DND-41 (cell line): ENCODE results near the gene LMNTD2.

Source experiments
- ATAC-seq: fragments of 200-7000 bp; cut with Tn5 transposase; 3 replicates; pipeline ENCODE4 v1.9.1; 2021; ENCODE audit warnings: low read depth; ENCODE audit not compliant: insufficient read depth
- DNase-seq: peaks from one replicate; pipeline ENCODE4 v3.0.0-alpha.2; 2020
- H2AFZ ChIP-seq: 2 replicates; pipeline ENCODE4 v1.6.0; 2012; ENCODE audit warnings: low read depth, low read length
- H3K27ac ChIP-seq: 2 replicates; pipeline ENCODE4 v1.5.1; 2012; ENCODE audit warnings: low read length, inconsistent platforms
- H3K27me3 ChIP-seq: fragments of 200-600 bp; sonication (generic); 2 replicates; pipeline ENCODE4 v1.6.0; 2012; ENCODE audit warnings: low read length, mild to moderate bottlenecking, inconsistent platforms; ENCODE audit not compliant: insufficient read depth, poor library complexity
- H3K36me3 ChIP-seq: 2 replicates; pipeline ENCODE4 v1.5.1; 2012; ENCODE audit warnings: low read length, inconsistent platforms; ENCODE audit not compliant: insufficient read depth
- H3K4me1 ChIP-seq: 2 replicates; pipeline ENCODE4 v1.5.1; 2012; ENCODE audit warnings: mild to moderate bottlenecking, low read length; ENCODE audit not compliant: insufficient read depth
- H3K4me2 ChIP-seq: 2 replicates; pipeline ENCODE4 v1.6.0; 2012; ENCODE audit warnings: mild to moderate bottlenecking, moderate library complexity, low read length, inconsistent platforms; ENCODE audit not compliant: insufficient read depth
- H3K4me3 ChIP-seq, 2 experiments: fragments of 200-600 bp in 1 of 2; shearing (Covaris generic) in 1 of 2; 2 replicates each; pipeline ENCODE4 v1.5.1; 2012 to 2016; ENCODE audit warnings: inconsistent platforms in 2 of 2, low read length in 2 of 2, mild to moderate bottlenecking in 2 of 2, low read depth in 1 of 2, moderate library complexity in 1 of 2
- H3K79me2 ChIP-seq: 2 replicates; pipeline ENCODE4 v1.6.0; 2012; ENCODE audit warnings: low read length, inconsistent platforms; ENCODE audit not compliant: insufficient read depth
- H3K9ac ChIP-seq: 2 replicates; pipeline ENCODE4 v1.6.0; 2012; ENCODE audit warnings: low read depth, mild to moderate bottlenecking, inconsistent platforms, low read length, moderate library complexity
- H3K9me3 ChIP-seq: 2 replicates; pipeline ENCODE4 v1.5.1; 2012; ENCODE audit warnings: low read length, moderate library complexity, mild to moderate bottlenecking, inconsistent platforms; ENCODE audit not compliant: insufficient read depth, severe bottlenecking
- H4K20me1 ChIP-seq: 2 replicates; pipeline ENCODE4 v1.6.0; 2012; ENCODE audit warnings: low read length; ENCODE audit not compliant: insufficient read depth
- EZH2 ChIP-seq: IDR thresholded peaks from 3 replicates; pipeline ENCODE4 v1.6.1; 2012; ENCODE audit warnings: borderline replicate concordance, low read depth, mild to moderate bottlenecking, moderate library complexity, low read length, inconsistent platforms; ENCODE audit not compliant: severe bottlenecking
- TF ChIP-seq, protein P1 (sequence below): IDR thresholded peaks from 2 replicates; pipeline ENCODE4 v1.5.1; 2012; ENCODE audit warnings: borderline replicate concordance, low read length, moderate library complexity, mild to moderate bottlenecking; ENCODE audit not compliant: poor library complexity, severe bottlenecking; ENCODE audit errors: extremely low read depth

The LMNTD2 gene

DNA sequence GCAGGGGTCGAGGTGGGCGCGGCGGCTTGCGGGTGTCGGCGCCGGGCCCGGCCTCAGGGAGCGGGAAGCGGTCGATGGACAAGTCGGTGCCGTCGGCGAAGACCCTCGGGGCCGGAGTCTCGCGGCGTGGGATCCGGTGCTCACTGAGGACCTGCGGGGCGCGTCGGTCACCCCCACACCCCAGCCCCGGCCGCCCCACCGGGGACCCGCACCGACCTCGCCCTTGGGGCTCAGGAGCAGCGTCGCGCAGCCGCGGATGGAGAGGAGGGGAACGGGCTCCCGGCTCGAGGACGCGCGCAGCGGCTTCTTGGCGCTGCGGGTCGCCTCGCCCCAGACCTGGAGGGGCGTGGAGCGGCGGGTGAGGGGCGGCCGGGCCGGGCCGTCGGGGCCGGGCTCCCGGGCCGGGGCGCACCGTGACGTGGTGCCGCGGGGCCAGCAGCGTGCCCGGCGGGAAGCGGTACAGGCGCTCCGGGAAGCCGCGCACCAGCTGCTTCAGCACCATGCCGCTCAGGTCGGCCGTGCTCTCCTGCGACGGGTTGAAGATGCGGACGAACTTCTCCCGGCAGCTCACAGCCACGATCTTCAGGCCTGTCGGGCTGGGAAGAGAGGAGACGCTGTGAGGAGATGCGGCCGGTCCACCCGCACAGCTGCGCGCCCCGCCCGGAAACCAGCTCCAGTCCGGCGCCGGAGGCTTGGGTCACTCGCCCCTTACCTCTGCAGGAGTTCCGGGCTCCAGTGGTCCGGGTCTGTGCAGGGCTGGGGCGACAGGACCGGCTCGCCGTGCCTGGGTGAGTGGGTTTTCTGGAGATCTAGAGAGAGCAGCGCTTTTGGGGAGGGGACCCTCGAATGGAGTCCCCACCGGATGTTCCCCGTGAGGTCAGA, 4.5 kb downstream of the LMNTD2 start:
- H2AFZ ChIP-seq: no peak overlapping the region
- TF ChIP-seq, protein P1, sequence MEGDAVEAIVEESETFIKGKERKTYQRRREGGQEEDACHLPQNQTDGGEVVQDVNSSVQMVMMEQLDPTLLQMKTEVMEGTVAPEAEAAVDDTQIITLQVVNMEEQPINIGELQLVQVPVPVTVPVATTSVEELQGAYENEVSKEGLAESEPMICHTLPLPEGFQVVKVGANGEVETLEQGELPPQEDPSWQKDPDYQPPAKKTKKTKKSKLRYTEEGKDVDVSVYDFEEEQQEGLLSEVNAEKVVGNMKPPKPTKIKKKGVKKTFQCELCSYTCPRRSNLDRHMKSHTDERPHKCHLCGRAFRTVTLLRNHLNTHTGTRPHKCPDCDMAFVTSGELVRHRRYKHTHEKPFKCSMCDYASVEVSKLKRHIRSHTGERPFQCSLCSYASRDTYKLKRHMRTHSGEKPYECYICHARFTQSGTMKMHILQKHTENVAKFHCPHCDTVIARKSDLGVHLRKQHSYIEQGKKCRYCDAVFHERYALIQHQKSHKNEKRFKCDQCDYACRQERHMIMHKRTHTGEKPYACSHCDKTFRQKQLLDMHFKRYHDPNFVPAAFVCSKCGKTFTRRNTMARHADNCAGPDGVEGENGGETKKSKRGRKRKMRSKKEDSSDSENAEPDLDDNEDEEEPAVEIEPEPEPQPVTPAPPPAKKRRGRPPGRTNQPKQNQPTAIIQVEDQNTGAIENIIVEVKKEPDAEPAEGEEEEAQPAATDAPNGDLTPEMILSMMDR: no peak
- no peak for TF ChIP-seq EZH2
- peaks cover 23% of the 10 kb centered on the region for H3K4me1 ChIP-seq
- ATAC-seq: no peak
- DNase-seq: no peak
- H3K9ac ChIP-seq: peak overlapping the region; percentile 59; the same call in 1 of the 2 replicates
- H4K20me1 ChIP-seq: no peaks in the 10 kb centered on the region
- H3K27ac ChIP-seq: no peak overlapping the region
- H3K9me3 ChIP-seq: no peaks in the 10 kb centered on the region
- H3K4me3 ChIP-seq: peak overlapping the region in 1 of 2 experiments; percentile 61; a peak in 1 of 4 replicates
- H3K79me2 ChIP-seq: no peaks in the 10 kb centered on the region
- no peaks in the 10 kb centered on the region for H3K36me3 ChIP-seq
- no peaks in the 10 kb centered on the region for H3K27me3 ChIP-seq
- H3K4me2 ChIP-seq: peak overlapping the region; percentile 96

DNA sequence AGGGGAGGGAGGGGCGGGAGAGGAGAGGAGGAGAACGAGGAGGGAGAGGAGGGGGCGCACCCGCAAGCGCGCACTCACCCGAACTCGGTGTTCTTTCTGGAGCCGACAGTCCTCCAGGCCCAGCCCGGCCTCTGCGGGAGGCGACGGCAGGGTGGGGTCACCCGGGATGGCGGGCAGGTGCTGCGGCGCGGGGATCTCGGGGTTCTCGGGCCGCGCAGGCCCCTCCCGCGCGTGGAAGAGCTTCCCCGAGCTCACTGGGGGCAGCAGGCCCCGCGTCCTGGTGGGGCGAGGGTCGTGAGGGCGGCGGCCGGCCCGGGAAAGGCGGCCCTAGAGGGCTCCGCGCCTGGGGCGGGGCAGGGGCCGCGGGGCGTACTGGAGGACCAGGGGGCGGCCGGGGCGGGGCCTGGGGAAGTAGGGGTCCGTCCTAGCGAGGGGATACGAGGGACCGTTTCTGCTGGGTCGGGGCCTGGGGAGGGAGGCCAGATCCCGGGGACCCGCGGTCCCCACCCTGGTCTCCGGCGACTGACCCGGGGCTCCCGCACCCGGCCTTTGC, 5.2 kb downstream of the LMNTD2 start:
- Histone ChIP-seq H3K79me2 (no peaks in the 10 kb centered on the region), H4K20me1 (no peaks in the 10 kb centered on the region), H3K9me3 (no peaks in the 10 kb centered on the region), H3K27me3 (no peaks in the 10 kb centered on the region), H3K4me3 (peak overlapping the region; percentile 12 to 61; a peak in 2 of 4 replicates), H3K9ac (peak overlapping the region; percentile 59), H3K4me1 (peaks cover 21% of the 10 kb centered on the region), H3K4me2 (peak overlapping the region; percentile 96), H2AFZ (peak overlapping the region; percentile 69), H3K27ac (no peak overlapping the region), H3K36me3 (no peaks in the 10 kb centered on the region)
- ATAC-seq: peak; percentile 46
- no peak for TF ChIP-seq EZH2
- TF ChIP-seq, protein P1: no peak
- DNase-seq: no peak

DNA sequence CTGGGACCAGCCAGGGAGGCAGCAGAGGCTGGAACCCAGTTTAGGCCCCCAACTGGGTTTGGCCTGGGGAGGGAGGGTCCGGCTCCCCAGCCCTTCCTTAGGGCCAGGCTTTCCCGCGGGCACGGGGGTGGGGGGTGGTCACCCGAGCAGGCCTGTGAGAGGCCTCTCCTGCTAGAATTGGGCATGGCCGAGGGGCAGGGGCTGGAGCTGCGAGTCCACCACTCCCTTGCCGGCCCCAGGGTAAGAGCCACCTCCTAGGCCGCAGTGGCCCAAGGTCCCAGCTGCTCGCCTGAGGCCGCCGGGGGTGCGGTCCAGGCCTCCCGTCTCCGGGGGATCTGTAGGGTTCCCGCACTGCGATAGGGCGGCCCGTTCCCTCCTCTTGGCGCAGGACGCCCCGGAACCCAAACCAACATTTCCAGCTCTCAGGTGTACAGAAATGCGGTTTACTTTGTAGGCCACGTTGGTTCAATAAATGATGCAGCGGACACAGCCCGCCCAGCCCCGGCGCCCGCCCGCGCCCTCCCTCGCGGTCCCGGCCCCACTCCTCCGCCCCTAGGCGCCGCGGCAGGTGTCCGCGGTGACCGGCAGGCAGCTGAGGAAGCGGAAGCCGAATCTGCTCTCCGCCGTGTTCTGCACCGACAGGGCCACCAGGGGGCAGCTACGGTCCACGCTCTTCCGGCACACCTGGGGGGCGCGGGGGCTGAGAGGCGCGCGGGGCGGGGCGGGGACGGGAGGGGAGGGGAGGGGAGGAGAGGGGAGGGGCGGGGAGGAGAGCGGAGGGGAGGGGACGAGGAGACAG, 5.9 kb downstream of the LMNTD2 start:
- H3K27ac ChIP-seq: no peak overlapping the region
- H4K20me1 ChIP-seq: no peaks in the 10 kb centered on the region
- peak overlapping the region; percentile 41; the same call in 1 of the 2 replicates for H3K9ac ChIP-seq
- H3K79me2 ChIP-seq: no peaks in the 10 kb centered on the region
- no peaks in the 10 kb centered on the region for H3K27me3 ChIP-seq
- H3K4me3 ChIP-seq: peak overlapping the region in 1 of 2 experiments; percentile 61; a peak in 1 of 4 replicates
- peak; percentile 83 for ATAC-seq
- TF ChIP-seq, protein P1: peak; percentile 75
- TF ChIP-seq EZH2: no peak
- peak overlapping the region; percentile 96 for H3K4me2 ChIP-seq
- H3K36me3 ChIP-seq: no peaks in the 10 kb centered on the region
- peak; percentile 80 for DNase-seq
- H3K4me1 ChIP-seq: peaks cover 15% of the 10 kb centered on the region
- H2AFZ ChIP-seq: no peak overlapping the region; the same call in 1 of the 2 replicates
- no peaks in the 10 kb centered on the region for H3K9me3 ChIP-seq
